ENCODE measurements around the gene C1GALT1. TPM values are rescaled to one million over a fixed set of nuclear protein-coding genes. Genes with fewer than 3 reads are reported as not detected.

C1GALT1 gene
- total RNA-seq, 1 experiment from 2014 or later, result 81.5 TPM

DNA sequence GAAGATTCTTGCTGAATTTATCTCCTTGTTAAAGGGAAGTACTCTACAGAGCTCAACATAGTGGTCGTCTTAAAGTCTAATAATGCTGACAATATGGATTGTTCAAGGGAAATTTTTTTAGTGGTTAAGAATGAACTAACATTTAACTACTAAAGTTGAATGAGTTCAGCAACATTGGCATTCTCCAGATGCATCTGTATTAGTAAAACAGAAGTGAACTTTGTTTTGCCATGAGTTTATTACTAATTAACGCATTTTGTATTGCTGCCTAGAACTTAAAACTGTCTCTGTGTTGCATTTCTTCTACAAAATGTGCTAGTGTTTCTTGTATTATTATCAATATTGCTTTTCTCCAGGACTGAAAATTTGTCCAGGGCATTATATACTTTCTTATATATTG, 67.5 kb downstream of the C1GALT1 start:
- DNase-seq, result no peak
- Histone ChIP-seq H3K9me3 (ENCODE audit: control insufficient read depth, low read depth, low read length) (no peaks in the 10 kb centered on the region), H2BK15ac (ENCODE audit: low read depth, low read length) (no peak overlapping the region), H3K9ac (ENCODE audit: extremely low read depth, insufficient read length, low read length) (no peak overlapping the region), H4K91ac (ENCODE audit: insufficient read length, low read depth, low read length) (no peak overlapping the region), H3K4me1 (ENCODE audit: insufficient read depth, low read length) (no peaks in the 10 kb centered on the region; the same call in 1 of the 2 replicates), H3K18ac (ENCODE audit: insufficient read length, low read depth, low read length) (no peak overlapping the region), H4K20me1 (ENCODE audit: control insufficient read depth, insufficient read depth, insufficient read length) (no peaks in the 10 kb centered on the region), H2AK5ac (ENCODE audit: insufficient read length, low read length) (no peak overlapping the region), H3K14ac (ENCODE audit: insufficient read depth, low read length) (no peak overlapping the region), H2BK12ac (ENCODE audit: insufficient read length, low read depth, low read length) (no peak overlapping the region), H4K8ac (replicated peaks; ENCODE audit: insufficient read length, low read depth, low read length) (no peak overlapping the region), H2AFZ (ENCODE audit: low read length) (no peak overlapping the region), H3K79me2 (ENCODE audit: insufficient read depth, low read length) (no peaks in the 10 kb centered on the region), H3K23ac (ENCODE audit: insufficient read length, low read depth, low read length) (no peak overlapping the region), H3K23me2 (ENCODE audit: insufficient read length, low read depth, low read length, poor library complexity, severe bottlenecking) (no peaks in the 10 kb centered on the region), H3K79me1 (ENCODE audit: insufficient read depth, low read depth, low read length, poor library complexity, severe bottlenecking) (no peaks in the 10 kb centered on the region), H4K5ac (ENCODE audit: insufficient read length, low read depth, low read length) (no peak overlapping the region), H3K4ac (ENCODE audit: low read depth, low read length) (no peak overlapping the region), H2BK120ac (ENCODE audit: low read depth, low read length, poor library complexity, severe bottlenecking) (no peak overlapping the region), H3K27ac (ENCODE audit: insufficient read length, low read depth, low read length) (no peak overlapping the region), H3K56ac (ENCODE audit: insufficient read length, low read depth, low read length) (no peak overlapping the region), H3K4me2 (ENCODE audit: insufficient read depth, insufficient read length, low read length) (no peak overlapping the region), H3K27me3 (ENCODE audit: insufficient read depth, low read length) (no peaks in the 10 kb centered on the region), H2BK5ac (ENCODE audit: insufficient read length, low read length) (no peak overlapping the region), H3T11ph (ENCODE audit: low read length) (no peak overlapping the region), H2BK20ac (ENCODE audit: low read depth, low read length, poor library complexity, severe bottlenecking) (no peak overlapping the region)
- Mint-ChIP-seq H3K36me3 (ENCODE audit: insufficient read depth in 1 of 3, low read depth in 3 of 3) (peaks cover 9 to 14% (median 13%) of the 10 kb centered on the region in 3 experiments; a peak in 6 of 7 replicates), H3K9me3 (no peaks in the 10 kb centered on the region), H3K4me3 (no peak overlapping the region), H3K27me3 (ENCODE audit: low read depth) (no peaks in the 10 kb centered on the region), H3K27ac (no peak overlapping the region), H3K4me1 (peaks cover 28 to 33% of the 10 kb centered on the region in 2 experiments)
- TF ChIP-seq, protein P1, sequence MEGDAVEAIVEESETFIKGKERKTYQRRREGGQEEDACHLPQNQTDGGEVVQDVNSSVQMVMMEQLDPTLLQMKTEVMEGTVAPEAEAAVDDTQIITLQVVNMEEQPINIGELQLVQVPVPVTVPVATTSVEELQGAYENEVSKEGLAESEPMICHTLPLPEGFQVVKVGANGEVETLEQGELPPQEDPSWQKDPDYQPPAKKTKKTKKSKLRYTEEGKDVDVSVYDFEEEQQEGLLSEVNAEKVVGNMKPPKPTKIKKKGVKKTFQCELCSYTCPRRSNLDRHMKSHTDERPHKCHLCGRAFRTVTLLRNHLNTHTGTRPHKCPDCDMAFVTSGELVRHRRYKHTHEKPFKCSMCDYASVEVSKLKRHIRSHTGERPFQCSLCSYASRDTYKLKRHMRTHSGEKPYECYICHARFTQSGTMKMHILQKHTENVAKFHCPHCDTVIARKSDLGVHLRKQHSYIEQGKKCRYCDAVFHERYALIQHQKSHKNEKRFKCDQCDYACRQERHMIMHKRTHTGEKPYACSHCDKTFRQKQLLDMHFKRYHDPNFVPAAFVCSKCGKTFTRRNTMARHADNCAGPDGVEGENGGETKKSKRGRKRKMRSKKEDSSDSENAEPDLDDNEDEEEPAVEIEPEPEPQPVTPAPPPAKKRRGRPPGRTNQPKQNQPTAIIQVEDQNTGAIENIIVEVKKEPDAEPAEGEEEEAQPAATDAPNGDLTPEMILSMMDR (conservative IDR thresholded peaks at IDR 0.05), result no peak
- no CpG with 5 or more reads among the region's 2 CpGs for WGBS (ENCODE audit: extremely low coverage, insufficient read length, low lambda C conversion rate)
